SK-N-SH (cell line): ENCODE results near the gene MGLL. TPM values are rescaled to one million over a fixed set of nuclear protein-coding genes. Genes with fewer than 3 reads are reported as not detected.

Experiments used
- CTCF ChIA-PET: fragments of 300-600, 350-600 bp; formaldehyde crosslinking; extraction: SDS; loops from one replicate; lab custom pipeline; 2021; lab: Yijun Ruan, JAX
- POLR2A ChIA-PET: fragments of 350-600 bp; sonication (Branson Sonifier 250); formaldehyde crosslinking; extraction: SDS; loops from one replicate; lab custom pipeline; 2020; ENCODE audit warnings: antibody characterized with exemption, inconsistent platforms; lab: Yijun Ruan, JAX
- DNase-seq: peaks from one replicate; pipeline ENCODE4 v3.0.0; 2012
- H2AFZ ChIP-seq: fragments of 200-600 bp; sonication (generic); 2 replicates; pipeline ENCODE4 v1.8.1; 2016; ENCODE audit warnings: antibody characterized with exemption, mild to moderate bottlenecking, low read depth
- H3F3A ChIP-seq: fragments of 200-600 bp; sonication (generic); replicated peaks from 2 replicates; pipeline ENCODE3; 2016; ENCODE audit warnings: antibody characterized with exemption, mild to moderate bottlenecking; ENCODE audit not compliant: insufficient read depth
- H3K27ac ChIP-seq, 2 experiments: fragments of 200-500 bp in 1 of 2; fragments of 200-600 bp in 1 of 2; sonication (Bioruptor generic) in 1 of 2; sonication (generic), shearing (Covaris generic) in 1 of 2; 2 replicates each; pipeline versions ENCODE4 v1.5.1 to v1.6.1; 2014 to 2016; ENCODE audit warnings: low read depth in 2 of 2, inconsistent platforms in 1 of 2, low read length in 1 of 2, mild to moderate bottlenecking in 1 of 2, mixed read lengths in 1 of 2
- H3K27me3 ChIP-seq: fragments of 200-600 bp; sonication (generic), shearing (Covaris generic); 2 replicates; pipeline ENCODE4 v1.6.1; 2016; ENCODE audit warnings: mixed run types; ENCODE audit not compliant: insufficient read depth
- H3K36me3 ChIP-seq, 2 experiments: fragments of 200-500 bp in 1 of 2; fragments of 200-600 bp in 1 of 2; sonication (Bioruptor generic) in 1 of 2; sonication (generic) in 1 of 2; replicated peaks in 1 of 2; 2 replicates each; pipeline versions ENCODE3 to v1.5.1; 2014 to 2016; ENCODE audit warnings: low read length in 1 of 2, mild to moderate bottlenecking in 1 of 2; ENCODE audit not compliant: insufficient read depth in 2 of 2, control insufficient read depth in 1 of 2
- H3K4me1 ChIP-seq, 2 experiments: fragments of 200-500 bp in 1 of 2; fragments of 200-600 bp in 1 of 2; sonication (Bioruptor generic) in 1 of 2; sonication (generic), shearing (Covaris generic) in 1 of 2; 2 replicates each; pipeline versions ENCODE4 v1.5.1 to v1.6.1; 2014 to 2016; ENCODE audit warnings: low read depth in 1 of 2, low read length in 1 of 2, mixed run types in 1 of 2; ENCODE audit not compliant: insufficient read depth in 2 of 2, control insufficient read depth in 1 of 2
- H3K4me2 ChIP-seq: fragments of 200-600 bp; sonication (generic), shearing (Covaris generic); 2 replicates; pipeline ENCODE4 v1.6.1; 2017; ENCODE audit warnings: mixed run types
- H3K4me3 ChIP-seq, 2 experiments: fragments of 200-500 bp in 1 of 2; fragments of 200-600 bp in 1 of 2; sonication (Bioruptor generic) in 1 of 2; sonication (generic), shearing (Covaris generic) in 1 of 2; 2 replicates each; pipeline versions ENCODE4 v1.5.1 to v1.8.1; 2014 to 2016; ENCODE audit warnings: low read depth in 2 of 2, inconsistent platforms in 1 of 2, low read length in 1 of 2, mild to moderate bottlenecking in 1 of 2, mixed read lengths in 1 of 2, moderate library complexity in 1 of 2
- H3K79me2 ChIP-seq: fragments of 200-600 bp; sonication (generic); 2 replicates; pipeline ENCODE4 v1.8.1; 2017; ENCODE audit warnings: mild to moderate bottlenecking; ENCODE audit not compliant: insufficient read depth
- H3K9ac ChIP-seq: fragments of 200-600 bp; sonication (generic); 2 replicates; pipeline ENCODE4 v1.6.1; 2017; ENCODE audit warnings: mixed run types
- H3K9me2 ChIP-seq: fragments of 200-600 bp; sonication (generic); 2 replicates; pipeline ENCODE4 v1.6.1; 2017; ENCODE audit warnings: mixed run types
- H3K9me3 ChIP-seq: fragments of 200-600 bp; sonication (generic); 2 replicates; pipeline ENCODE4 v1.6.1; 2017; ENCODE audit warnings: mixed run types, mild to moderate bottlenecking, moderate library complexity
- H4K20me1 ChIP-seq: fragments of 200-600 bp; sonication (generic); 2 replicates; pipeline ENCODE4 v1.6.1; 2017; ENCODE audit warnings: mild to moderate bottlenecking, mixed run types; ENCODE audit not compliant: insufficient read depth
- CHD2 ChIP-seq: fragments of 150-350 bp; IDR thresholded peaks from 2 replicates; pipeline ENCODE4 v1.6.1; 2018; ENCODE audit warnings: low read length; ENCODE audit not compliant: partially characterized antibody
- ELF1 ChIP-seq: IDR thresholded peaks from 2 replicates; pipeline ENCODE4 v1.4.0; 2012
- FOSL2 ChIP-seq: IDR thresholded peaks from 2 replicates; pipeline ENCODE4 v1.4.0; 2012; ENCODE audit warnings: low read depth, mild to moderate bottlenecking, moderate library complexity, borderline replicate concordance
- FOXJ3 ChIP-seq: sonication (generic); formaldehyde crosslinking; IDR thresholded peaks from 2 replicates; pipeline ENCODE4 v1.5.1; 2020; ENCODE audit warnings: mild to moderate bottlenecking, missing genetic modification reagents
- FOXM1 ChIP-seq: IDR thresholded peaks from 2 replicates; pipeline ENCODE4 v1.4.0; 2012; ENCODE audit warnings: low read depth, mild to moderate bottlenecking
- GABPA ChIP-seq: IDR thresholded peaks from 2 replicates; pipeline ENCODE4 v1.4.0; 2012; ENCODE audit warnings: low read depth, mild to moderate bottlenecking
- MXI1 ChIP-seq: IDR thresholded peaks from 2 replicates; pipeline ENCODE4 v1.6.1; 2012; ENCODE audit warnings: mild to moderate bottlenecking, low read depth, low read length, improper control_type of control experiment
- NFIC ChIP-seq: IDR thresholded peaks from 2 replicates; pipeline ENCODE4 v1.4.0; 2012; ENCODE audit warnings: borderline replicate concordance
- NRF1 ChIP-seq: IDR thresholded peaks from 2 replicates; pipeline ENCODE4 v1.6.1; 2012; ENCODE audit warnings: low read depth, mild to moderate bottlenecking, low read length
- POLR2AphosphoS5 ChIP-seq: IDR thresholded peaks from 2 replicates; pipeline ENCODE4 v1.6.1; 2012; ENCODE audit warnings: low read depth, low read length
- RAD21 ChIP-seq: IDR thresholded peaks from 2 replicates; pipeline ENCODE4 v1.6.1; 2012; ENCODE audit warnings: mild to moderate bottlenecking, low read length
- RCOR1 ChIP-seq: fragments of 150-350 bp; IDR thresholded peaks from 2 replicates; pipeline ENCODE4 v1.6.1; 2017; ENCODE audit warnings: antibody characterized with exemption, low read length
- RFX5 ChIP-seq: IDR thresholded peaks from 2 replicates; pipeline ENCODE4 v1.6.1; 2012; ENCODE audit warnings: mild to moderate bottlenecking, improper control_type of control experiment, low read length
- RXRA ChIP-seq: IDR thresholded peaks from 2 replicates; pipeline ENCODE4 v1.4.0; 2012; ENCODE audit warnings: low read depth, mild to moderate bottlenecking, borderline replicate concordance
- TAF1 ChIP-seq: IDR thresholded peaks from 2 replicates; pipeline ENCODE4 v1.6.1; 2012; ENCODE audit warnings: low read depth, mild to moderate bottlenecking, low read length, moderate library complexity, borderline replicate concordance
- TEAD4 ChIP-seq: IDR thresholded peaks from 2 replicates; pipeline ENCODE4 v1.4.0; 2012; ENCODE audit warnings: mild to moderate bottlenecking, borderline replicate concordance; ENCODE audit not compliant: insufficient read depth
- YY1 ChIP-seq: IDR thresholded peaks from 2 replicates; pipeline ENCODE4 v1.4.0; 2012; ENCODE audit warnings: low read depth, mild to moderate bottlenecking
- WGBS: methylation state at CpG from one replicate; pipeline ENCODE4 v1.1.6; 2017; ENCODE audit warnings: low lambda C conversion rate; 5-methylcytosine and 5-hydroxymethylcytosine counted together
- polyA plus RNA-seq, 3 experiments: library from polyadenylated mRNA; depleted of rRNA; stranded (reverse); fragments of >200 nt; gene quantifications; 2 replicates each; pipeline ENCODE4 v1.2.3, GENCODE V29; 2012
- TF ChIP-seq, protein P1 (sequence below): IDR thresholded peaks from 2 replicates; pipeline ENCODE4; 2012
- TF ChIP-seq, protein P2 (sequence below): IDR thresholded peaks from 2 replicates; pipeline ENCODE4 v1.6.1; 2012; ENCODE audit warnings: mild to moderate bottlenecking, low read depth, low read length, moderate library complexity
- TF ChIP-seq, protein P3 (sequence below): IDR thresholded peaks from 2 replicates; pipeline ENCODE4 v1.4.0; 2012; ENCODE audit warnings: low read depth, borderline replicate concordance
- TF ChIP-seq, protein P4 (sequence below): fragments of 150-350 bp; IDR thresholded peaks from 2 replicates; pipeline ENCODE4 v1.6.1; 2016; ENCODE audit warnings: mild to moderate bottlenecking, low read depth, low read length

MGLL gene
- polyA plus RNA-seq, 1 of the 3 experiments (the other 2 are of a cell fraction): 2.2 TPM

DNA sequence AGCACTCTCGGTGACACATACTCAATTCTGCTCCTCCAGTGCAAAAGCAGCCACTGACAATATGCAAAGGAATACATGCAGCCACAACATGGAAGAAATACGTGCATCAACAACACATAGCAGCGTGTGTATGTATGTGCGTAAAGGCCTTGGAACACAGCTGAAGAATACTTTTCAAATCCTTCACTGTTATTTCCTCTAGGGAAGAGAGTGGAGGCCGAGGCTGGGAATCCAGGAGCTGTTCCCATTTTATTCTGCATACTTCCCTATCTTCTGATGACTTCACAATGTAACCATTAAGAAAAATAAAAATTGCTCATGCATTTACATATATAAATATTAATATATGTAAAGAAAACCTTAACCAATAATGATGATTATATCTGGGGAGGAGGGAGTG, 36.6 kb upstream of the MGLL start:
- TF ChIP-seq, protein P1, sequence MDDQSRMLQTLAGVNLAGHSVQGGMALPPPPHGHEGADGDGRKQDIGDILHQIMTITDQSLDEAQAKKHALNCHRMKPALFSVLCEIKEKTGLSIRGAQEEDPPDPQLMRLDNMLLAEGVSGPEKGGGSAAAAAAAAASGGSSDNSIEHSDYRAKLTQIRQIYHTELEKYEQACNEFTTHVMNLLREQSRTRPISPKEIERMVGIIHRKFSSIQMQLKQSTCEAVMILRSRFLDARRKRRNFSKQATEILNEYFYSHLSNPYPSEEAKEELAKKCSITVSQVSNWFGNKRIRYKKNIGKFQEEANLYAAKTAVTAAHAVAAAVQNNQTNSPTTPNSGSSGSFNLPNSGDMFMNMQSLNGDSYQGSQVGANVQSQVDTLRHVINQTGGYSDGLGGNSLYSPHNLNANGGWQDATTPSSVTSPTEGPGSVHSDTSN: no peak
- TF ChIP-seq NFIC (no peak), FOXM1 (no peak)
- TF ChIP-seq, protein P2, sequence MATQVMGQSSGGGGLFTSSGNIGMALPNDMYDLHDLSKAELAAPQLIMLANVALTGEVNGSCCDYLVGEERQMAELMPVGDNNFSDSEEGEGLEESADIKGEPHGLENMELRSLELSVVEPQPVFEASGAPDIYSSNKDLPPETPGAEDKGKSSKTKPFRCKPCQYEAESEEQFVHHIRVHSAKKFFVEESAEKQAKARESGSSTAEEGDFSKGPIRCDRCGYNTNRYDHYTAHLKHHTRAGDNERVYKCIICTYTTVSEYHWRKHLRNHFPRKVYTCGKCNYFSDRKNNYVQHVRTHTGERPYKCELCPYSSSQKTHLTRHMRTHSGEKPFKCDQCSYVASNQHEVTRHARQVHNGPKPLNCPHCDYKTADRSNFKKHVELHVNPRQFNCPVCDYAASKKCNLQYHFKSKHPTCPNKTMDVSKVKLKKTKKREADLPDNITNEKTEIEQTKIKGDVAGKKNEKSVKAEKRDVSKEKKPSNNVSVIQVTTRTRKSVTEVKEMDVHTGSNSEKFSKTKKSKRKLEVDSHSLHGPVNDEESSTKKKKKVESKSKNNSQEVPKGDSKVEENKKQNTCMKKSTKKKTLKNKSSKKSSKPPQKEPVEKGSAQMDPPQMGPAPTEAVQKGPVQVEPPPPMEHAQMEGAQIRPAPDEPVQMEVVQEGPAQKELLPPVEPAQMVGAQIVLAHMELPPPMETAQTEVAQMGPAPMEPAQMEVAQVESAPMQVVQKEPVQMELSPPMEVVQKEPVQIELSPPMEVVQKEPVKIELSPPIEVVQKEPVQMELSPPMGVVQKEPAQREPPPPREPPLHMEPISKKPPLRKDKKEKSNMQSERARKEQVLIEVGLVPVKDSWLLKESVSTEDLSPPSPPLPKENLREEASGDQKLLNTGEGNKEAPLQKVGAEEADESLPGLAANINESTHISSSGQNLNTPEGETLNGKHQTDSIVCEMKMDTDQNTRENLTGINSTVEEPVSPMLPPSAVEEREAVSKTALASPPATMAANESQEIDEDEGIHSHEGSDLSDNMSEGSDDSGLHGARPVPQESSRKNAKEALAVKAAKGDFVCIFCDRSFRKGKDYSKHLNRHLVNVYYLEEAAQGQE: no peak
- no peaks in the 10 kb centered on the region for H3K9me2 ChIP-seq
- no peak for DNase-seq
- POLR2A ChIA-PET: no interaction called here
- no peaks in the 10 kb centered on the region for H3K27me3 ChIP-seq
- no peaks in the 10 kb centered on the region for H3K9me3 ChIP-seq
- no peak overlapping the region for H3K27ac ChIP-seq
- H3K4me3 ChIP-seq: no peak overlapping the region
- no peak overlapping the region for H3K9ac ChIP-seq
- H3K4me2 ChIP-seq: no peak overlapping the region
- no peaks in the 10 kb centered on the region for H3K36me3 ChIP-seq
- H3F3A ChIP-seq: no peaks in the 10 kb centered on the region
- no peak overlapping the region for H2AFZ ChIP-seq
- 75% methylated on average over 5 of the region's 5 CpGs for WGBS
- H4K20me1 ChIP-seq: no peaks in the 10 kb centered on the region
- CTCF ChIA-PET: no interaction called here
- H3K79me2 ChIP-seq: no peaks in the 10 kb centered on the region
- H3K4me1 ChIP-seq: no peaks in the 10 kb centered on the region; a peak in 1 of 4 replicates

DNA sequence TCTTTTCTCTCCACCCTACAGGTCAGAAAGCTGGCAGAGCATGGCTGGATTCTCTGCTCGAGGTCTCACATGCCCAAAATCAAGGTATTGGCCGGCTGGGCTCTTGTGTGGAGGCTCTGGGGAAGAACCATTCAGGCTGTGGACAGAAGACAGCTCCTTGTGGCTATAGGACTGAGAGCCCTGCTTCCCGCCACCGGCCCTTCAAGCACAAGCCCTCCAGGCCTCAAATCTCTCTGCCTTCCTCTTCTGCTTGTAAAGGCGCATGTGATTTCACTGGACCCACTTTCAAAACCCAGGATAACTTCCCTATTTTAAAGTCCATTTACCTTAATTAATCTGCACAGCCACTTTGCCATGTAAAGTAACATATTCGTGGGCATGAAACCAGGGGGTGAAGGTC, 36.2 kb upstream of the MGLL start:
- no peak overlapping the region for H2AFZ ChIP-seq
- no peaks in the 10 kb centered on the region for H3K9me2 ChIP-seq
- WGBS: 65% methylated on average over 5 of the region's 6 CpGs
- no peaks in the 10 kb centered on the region for H3K9me3 ChIP-seq
- TF ChIP-seq FOXJ3 (CRISPR knock-in tag): no peak
- TF ChIP-seq MXI1: no peak
- TF ChIP-seq NFIC: no peak
- TF ChIP-seq CHD2: no peak
- no peak for TF ChIP-seq RAD21
- no peak for TF ChIP-seq ELF1
- TF ChIP-seq NRF1: no peak
- no peak for TF ChIP-seq TAF1
- TF ChIP-seq, protein P3, sequence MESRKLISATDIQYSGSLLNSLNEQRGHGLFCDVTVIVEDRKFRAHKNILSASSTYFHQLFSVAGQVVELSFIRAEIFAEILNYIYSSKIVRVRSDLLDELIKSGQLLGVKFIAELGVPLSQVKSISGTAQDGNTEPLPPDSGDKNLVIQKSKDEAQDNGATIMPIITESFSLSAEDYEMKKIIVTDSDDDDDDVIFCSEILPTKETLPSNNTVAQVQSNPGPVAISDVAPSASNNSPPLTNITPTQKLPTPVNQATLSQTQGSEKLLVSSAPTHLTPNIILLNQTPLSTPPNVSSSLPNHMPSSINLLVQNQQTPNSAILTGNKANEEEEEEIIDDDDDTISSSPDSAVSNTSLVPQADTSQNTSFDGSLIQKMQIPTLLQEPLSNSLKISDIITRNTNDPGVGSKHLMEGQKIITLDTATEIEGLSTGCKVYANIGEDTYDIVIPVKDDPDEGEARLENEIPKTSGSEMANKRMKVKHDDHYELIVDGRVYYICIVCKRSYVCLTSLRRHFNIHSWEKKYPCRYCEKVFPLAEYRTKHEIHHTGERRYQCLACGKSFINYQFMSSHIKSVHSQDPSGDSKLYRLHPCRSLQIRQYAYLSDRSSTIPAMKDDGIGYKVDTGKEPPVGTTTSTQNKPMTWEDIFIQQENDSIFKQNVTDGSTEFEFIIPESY: no peak
- TF ChIP-seq RXRA: no peak
- no peak for TF ChIP-seq TEAD4
- TF ChIP-seq GABPA: no peak
- no peak for TF ChIP-seq RFX5
- TF ChIP-seq, protein P1: no peak
- TF ChIP-seq, protein P4, sequence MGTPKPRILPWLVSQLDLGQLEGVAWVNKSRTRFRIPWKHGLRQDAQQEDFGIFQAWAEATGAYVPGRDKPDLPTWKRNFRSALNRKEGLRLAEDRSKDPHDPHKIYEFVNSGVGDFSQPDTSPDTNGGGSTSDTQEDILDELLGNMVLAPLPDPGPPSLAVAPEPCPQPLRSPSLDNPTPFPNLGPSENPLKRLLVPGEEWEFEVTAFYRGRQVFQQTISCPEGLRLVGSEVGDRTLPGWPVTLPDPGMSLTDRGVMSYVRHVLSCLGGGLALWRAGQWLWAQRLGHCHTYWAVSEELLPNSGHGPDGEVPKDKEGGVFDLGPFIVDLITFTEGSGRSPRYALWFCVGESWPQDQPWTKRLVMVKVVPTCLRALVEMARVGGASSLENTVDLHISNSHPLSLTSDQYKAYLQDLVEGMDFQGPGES: no peak
- no peak for TF ChIP-seq FOSL2
- TF ChIP-seq YY1: no peak
- TF ChIP-seq RCOR1: no peak
- no peak for TF ChIP-seq POLR2AphosphoS5
- H3K27ac ChIP-seq: no peak overlapping the region
- H3K4me3 ChIP-seq: no peak overlapping the region
- no peaks in the 10 kb centered on the region; a peak in 1 of 4 replicates for H3K4me1 ChIP-seq
- H3K4me2 ChIP-seq: no peak overlapping the region
- no peaks in the 10 kb centered on the region for H3K79me2 ChIP-seq
- ChIA-PET POLR2A (no interaction called here), CTCF (interaction anchor here (1.7 kb wide), 1 partner anchor 168 kb away, joined by 4 read pairs; no protein-coding TSS in a partner anchor)
- no peaks in the 10 kb centered on the region for H3K36me3 ChIP-seq
- H4K20me1 ChIP-seq: no peaks in the 10 kb centered on the region
- no peaks in the 10 kb centered on the region for H3F3A ChIP-seq
- no peaks in the 10 kb centered on the region; the same call in 1 of the 2 replicates for H3K27me3 ChIP-seq
- DNase-seq: no peak
- no peak overlapping the region for H3K9ac ChIP-seq
